GM18499 (cell line): Measurements from ENCODE around the gene NUTM2G.
"Not testable (repeated sequence)": the region's sequence is repeated elsewhere in the genome, so short reads cannot be mapped to it uniquely, and the experiment has no call there.

ENCODE experiments used
- ATAC-seq: cut with Tn5 transposase; IDR thresholded peaks from one replicate; pipeline ENCODE4 v1.9.1; 2021; ENCODE audit warnings: moderate number of reproducible peaks; ENCODE audit not compliant: insufficient read depth, unreplicated experiment

NUTM2G gene

GRCh38 chr9:96928543-96928942 lies at the start of gene NUTM2G:
Gene NUTM2G (plus strand): TSS chr9:96928843. CDS start chr9:96929025, 182 bp downstream.
- ATAC-seq = not testable (repeated sequence)

- ATAC-seq = no peak
Observed at GRCh38 chr9:96883922-96884321, 44.7 kb upstream of the NUTM2G start.

GRCh38 chr9:96884443-96884842 lies 44.2 kb upstream of the NUTM2G start:
- ATAC-seq = no peak

GRCh38 chr9:96885424-96885823 lies 43.2 kb upstream of the NUTM2G start:
- ATAC-seq = no peak

- ATAC-seq = no peak
Observed at GRCh38 chr9:96888591-96888990, 40.1 kb upstream of the NUTM2G start.

GRCh38 chr9:96892131-96892530 lies 36.5 kb upstream of the NUTM2G start:
- no peak for ATAC-seq

- ATAC-seq = not testable (repeated sequence)
Observed at GRCh38 chr9:96900010-96900409, 28.6 kb upstream of the NUTM2G start.

GRCh38 chr9:96904947-96905722 lies 23.5 kb upstream of the NUTM2G start:
- not testable (repeated sequence) for ATAC-seq

GRCh38 chr9:96908479-96908878 lies 20.2 kb upstream of the NUTM2G start:
- not testable (repeated sequence) for ATAC-seq

- not testable (repeated sequence) for ATAC-seq
Observed at GRCh38 chr9:96915539-96915938, 13.1 kb upstream of the NUTM2G start.

GRCh38 chr9:96916531-96916930 lies 12.1 kb upstream of the NUTM2G start:
- ATAC-seq = not testable (repeated sequence)

GRCh38 chr9:96918550-96918949 lies 10.1 kb upstream of the NUTM2G start:
- ATAC-seq = not testable (repeated sequence)

- not testable (repeated sequence) for ATAC-seq
Observed at GRCh38 chr9:96920803-96921202, 7.8 kb upstream of the NUTM2G start.

GRCh38 chr9:96925587-96925986 lies 3.1 kb upstream of the NUTM2G start:
- ATAC-seq = not testable (repeated sequence)

GRCh38 chr9:96931665-96932064 lies 3.0 kb downstream of the NUTM2G start:
- not testable (repeated sequence) for ATAC-seq

GRCh38 chr9:96934097-96934496 lies 5.5 kb downstream of the NUTM2G start:
- not testable (repeated sequence) for ATAC-seq

GRCh38 chr9:96934706-96935105 lies 6.1 kb downstream of the NUTM2G start:
- not testable (repeated sequence) for ATAC-seq

GRCh38 chr9:96935401-96935800 lies 6.8 kb downstream of the NUTM2G start:
- not testable (repeated sequence) for ATAC-seq

- ATAC-seq = not testable (repeated sequence)
Observed at GRCh38 chr9:96937442-96937841, 8.8 kb downstream of the NUTM2G start.

GRCh38 chr9:96938957-96939665 lies 10.5 kb downstream of the NUTM2G start:
- ATAC-seq = not testable (repeated sequence)

- ATAC-seq = not testable (repeated sequence)
Observed at GRCh38 chr9:96940982-96941381, 12.3 kb downstream of the NUTM2G start.
